GM23248 (cell line): Measurements from ENCODE around the gene SIGMAR1. TPM values are rescaled to one million over a fixed set of nuclear protein-coding genes. Genes with fewer than 3 reads are reported as not detected.

Experiments
- DNase-seq: peaks from one replicate; pipeline ENCODE4 v3.0.0-alpha.2; 2015
- H2AFZ ChIP-seq: fragments of 200-600 bp; sonication (generic); 2 replicates; pipeline ENCODE4 v1.6.1; 2016; ENCODE audit warnings: antibody characterized with exemption
- H3F3A ChIP-seq: fragments of 200-600 bp; sonication (generic); 2 replicates; pipeline ENCODE4 v1.6.1; 2016; ENCODE audit warnings: mild to moderate bottlenecking, antibody characterized with exemption, mixed run types; ENCODE audit not compliant: insufficient read depth
- H3K27ac ChIP-seq: fragments of 200-600 bp; sonication (generic); 2 replicates; pipeline ENCODE4 v1.5.1; 2016; ENCODE audit warnings: mild to moderate bottlenecking
- H3K27me3 ChIP-seq: fragments of 200-600 bp; sonication (generic); replicated peaks from 2 replicates; pipeline ENCODE4 v1.6.1; 2016; ENCODE audit warnings: mild to moderate bottlenecking; ENCODE audit not compliant: insufficient read depth
- H3K36me3 ChIP-seq: fragments of 200-600 bp; sonication (generic); 2 replicates; pipeline ENCODE4 v1.6.1; 2016; ENCODE audit warnings: low read depth, mild to moderate bottlenecking
- H3K4me1 ChIP-seq: fragments of 200-600 bp; sonication (generic); 2 replicates; pipeline ENCODE4 v1.6.1; 2016; ENCODE audit warnings: mild to moderate bottlenecking; ENCODE audit not compliant: insufficient read depth
- H3K4me2 ChIP-seq: fragments of 200-600 bp; sonication (generic); one replicate; pipeline ENCODE4 v1.6.1; 2016; ENCODE audit warnings: mild to moderate bottlenecking; ENCODE audit not compliant: unreplicated experiment
- H3K4me3 ChIP-seq: fragments of 200-600 bp; sonication (generic); 2 replicates; pipeline ENCODE4 v1.5.1; 2016; ENCODE audit warnings: mild to moderate bottlenecking
- H3K79me2 ChIP-seq: fragments of 200-600 bp; sonication (generic); 2 replicates; pipeline ENCODE4 v1.6.1; 2016; ENCODE audit warnings: mild to moderate bottlenecking; ENCODE audit not compliant: insufficient read depth
- H3K9ac ChIP-seq: fragments of 200-600 bp; sonication (generic); 2 replicates; pipeline ENCODE4 v1.6.1; 2016; ENCODE audit warnings: mild to moderate bottlenecking
- H3K9me2 ChIP-seq: fragments of 200-600 bp; sonication (generic); 2 replicates; pipeline ENCODE4 v1.6.1; 2016; ENCODE audit warnings: mixed run types, mild to moderate bottlenecking, moderate library complexity; ENCODE audit not compliant: insufficient read depth
- H3K9me3 ChIP-seq: fragments of 200-600 bp; sonication (generic); one replicate; pipeline ENCODE4 v1.6.1; 2017; ENCODE audit warnings: low read depth
- H4K20me1 ChIP-seq: fragments of 200-600 bp; sonication (generic); 2 replicates; pipeline ENCODE4 v1.6.0; 2016; ENCODE audit not compliant: insufficient read depth
- EZH2 ChIP-seq: fragments of 200-600 bp; sonication (generic); IDR thresholded peaks from 2 replicates; pipeline ENCODE4 v1.6.1; 2018; ENCODE audit warnings: antibody characterized with exemption, mild to moderate bottlenecking; ENCODE audit not compliant: insufficient read depth, poor library complexity, severe bottlenecking
- EZH2phosphoT487 ChIP-seq: fragments of 200-600 bp; sonication (generic); IDR thresholded peaks from 2 replicates; pipeline ENCODE4 v1.6.1; 2018; ENCODE audit warnings: antibody characterized with exemption, moderate library complexity, mild to moderate bottlenecking, low read depth; ENCODE audit not compliant: insufficient read depth
- WGBS, 2 experiments: methylation state at CpG; one replicate each; pipeline ENCODE4 v1.1.6; 2015 to 2017; ENCODE audit warnings: low lambda C conversion rate in 2 of 2, low coverage in 1 of 2; ENCODE audit errors: missing lambda C conversion rate in 2 of 2; 5-methylcytosine and 5-hydroxymethylcytosine counted together
- in situ Hi-C: fragments of 300-500 bp; cut with MboI; formaldehyde crosslinking; loops from 2 replicates; pipeline ENCODE4 v1.15.0; 2020
- polyA plus RNA-seq: library from polyadenylated mRNA; unstranded; fragments of >200 nt; fragmentation: Nextera tagmentation; extraction: Ambion mirVana; gene quantifications from 2 replicates; pipeline ENCODE4 v1.2.1, GENCODE V29; 2016
- total RNA-seq: library from RNA; depleted of rRNA; stranded (reverse); fragments of >200 nt; shearing (Covaris generic); gene quantifications from 2 replicates; pipeline ENCODE4 v1.2.3, GENCODE V29; 2014

The SIGMAR1 gene
- total and polyA plus RNA-seq, 2 experiments from 2014 or later: 138 to 142 TPM

DNA sequence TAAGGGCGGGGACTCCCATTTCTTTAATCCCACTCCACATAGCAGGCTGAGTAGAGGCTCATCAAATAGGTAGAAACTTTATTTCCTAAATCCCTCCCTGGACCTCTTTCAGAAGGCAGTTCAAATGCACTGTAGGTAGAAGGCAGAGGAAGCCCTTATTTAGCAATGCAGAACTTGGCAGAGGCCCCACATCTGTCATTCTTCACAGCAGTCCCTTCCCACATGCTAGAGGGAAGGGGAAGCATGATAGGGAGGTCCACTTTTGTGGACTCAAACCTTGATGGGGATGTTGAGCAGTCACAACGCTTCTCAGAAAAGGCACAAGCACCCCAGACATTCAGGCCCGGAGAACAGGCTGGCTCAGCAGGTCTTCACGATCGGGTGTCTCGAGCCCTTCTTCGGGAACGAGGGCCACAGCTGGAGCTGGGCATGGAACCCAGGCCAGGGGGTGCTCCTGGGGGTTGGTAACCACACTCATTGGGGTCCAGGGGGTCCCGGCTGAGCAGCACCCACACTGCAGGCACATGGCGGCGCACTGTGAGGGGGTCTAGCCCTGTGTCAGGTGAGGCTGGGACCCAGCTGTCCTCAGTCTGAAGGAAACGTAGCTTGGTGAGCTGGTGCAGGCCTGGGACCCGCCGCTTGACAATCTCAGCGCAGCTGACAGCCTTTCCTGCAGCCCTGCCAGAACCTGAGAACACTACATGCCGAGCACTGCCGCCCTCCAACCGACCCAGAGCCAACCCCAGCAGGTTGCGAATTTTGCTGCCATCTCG lies 27.0 kb downstream of the SIGMAR1 start:
- 93 to 95% methylated on average over 19 of the region's 20 CpGs for WGBS, 2 experiments
- in situ Hi-C loops: loop anchor here (25.0 kb wide), 1 partner anchor 98 kb away; the partner anchor contains the start of gene ENHO
- no peaks in the 10 kb centered on the region for H3K27me3 ChIP-seq
- peak overlapping the region; percentile 94; the same call in 1 of the 2 replicates for H3K9ac ChIP-seq
- H3K79me2 ChIP-seq: peaks cover 16% of the 10 kb centered on the region
- H3K9me3 ChIP-seq: no peaks in the 10 kb centered on the region
- peaks cover 14% of the 10 kb centered on the region; the same call in 1 of the 2 replicates for H3F3A ChIP-seq
- no peak overlapping the region for H2AFZ ChIP-seq
- H3K4me2 ChIP-seq: peak overlapping the region; percentile 78
- peak overlapping the region; percentile 94 for H3K4me3 ChIP-seq
- H3K9me2 ChIP-seq: no peaks in the 10 kb centered on the region
- TF ChIP-seq EZH2phosphoT487 (no peak), EZH2 (no peak)
- H4K20me1 ChIP-seq: no peaks in the 10 kb centered on the region
- H3K4me1 ChIP-seq: peaks cover 9% of the 10 kb centered on the region; the same call in 1 of the 2 replicates
- DNase-seq: no peak
- H3K27ac ChIP-seq: no peak overlapping the region
- H3K36me3 ChIP-seq: no peaks in the 10 kb centered on the region

- in situ Hi-C loops: loop anchor here (25.0 kb wide), 1 partner anchor 95 kb away; the partner anchor contains the start of gene ENHO
- Histone ChIP-seq H3K27ac (no peak overlapping the region), H2AFZ (no peak overlapping the region), H3K9me2 (no peaks in the 10 kb centered on the region), H3K4me1 (peaks cover 5% of the 10 kb centered on the region; the same call in 1 of the 2 replicates), H3F3A (no peaks in the 10 kb centered on the region), H3K36me3 (no peaks in the 10 kb centered on the region), H3K79me2 (peaks cover 16% of the 10 kb centered on the region), H3K27me3 (no peaks in the 10 kb centered on the region), H3K4me2 (no peak overlapping the region), H3K9me3 (no peaks in the 10 kb centered on the region), H3K4me3 (no peak overlapping the region), H4K20me1 (no peaks in the 10 kb centered on the region), H3K9ac (no peak overlapping the region)
- TF ChIP-seq EZH2phosphoT487: no peak
- no peak for TF ChIP-seq EZH2
- no peak for DNase-seq
- 66 to 85% methylated on average over 2 of the region's 2 CpGs for WGBS, 2 experiments
Measured at GRCh38 chr9:34607331-34607730, 30.3 kb downstream of the SIGMAR1 start.

DNA sequence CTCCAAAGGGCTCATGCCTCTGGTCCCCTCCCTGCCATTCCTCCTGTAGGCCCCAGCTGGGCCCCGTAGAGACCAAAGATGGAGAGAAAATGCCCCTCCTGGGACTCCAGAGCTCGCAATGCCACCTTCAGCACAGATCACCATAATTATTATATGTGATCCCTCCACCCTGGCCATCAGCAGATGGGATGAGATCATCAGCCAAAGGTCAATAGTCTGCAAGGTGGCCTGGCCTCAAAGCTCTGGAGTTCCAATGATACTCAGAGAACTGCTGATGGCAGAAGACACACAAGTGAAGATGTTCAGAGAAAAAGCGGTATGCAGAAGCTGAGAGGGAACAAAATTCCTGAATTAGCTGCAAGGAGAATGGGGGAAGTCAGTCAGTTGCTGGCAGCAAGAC lies 30.7 kb downstream of the SIGMAR1 start:
- 87 to 90% methylated on average over 3 of the region's 3 CpGs for WGBS, 2 experiments
- H3F3A ChIP-seq: no peaks in the 10 kb centered on the region
- in situ Hi-C loops: loop anchor here (25.0 kb wide), 1 partner anchor 95 kb away; the partner anchor contains the start of gene ENHO

GRCh38 chr9:34606190-34606589 lies 31.4 kb downstream of the SIGMAR1 start:
- in situ Hi-C loops: loop anchor here (25.0 kb wide), 1 partner anchor 94 kb away; the partner anchor contains the start of gene ENHO
- Histone ChIP-seq H3K27ac (no peak overlapping the region), H2AFZ (no peak overlapping the region), H3K27me3 (no peaks in the 10 kb centered on the region), H3K4me2 (no peak overlapping the region), H3K9ac (no peak overlapping the region), H3K4me3 (no peak overlapping the region), H3K9me2 (no peaks in the 10 kb centered on the region), H3K4me1 (peaks cover 4% of the 10 kb centered on the region; the same call in 1 of the 2 replicates), H3K36me3 (no peaks in the 10 kb centered on the region), H3F3A (no peaks in the 10 kb centered on the region), H3K9me3 (no peaks in the 10 kb centered on the region), H4K20me1 (no peaks in the 10 kb centered on the region), H3K79me2 (peaks cover 10% of the 10 kb centered on the region)
- TF ChIP-seq EZH2 (no peak), EZH2phosphoT487 (no peak)
- no peak for DNase-seq

More for the DNA sequence above, 30.7 kb downstream of the SIGMAR1 start:
- Histone ChIP-seq H3K9me2 (no peaks in the 10 kb centered on the region), H3K27me3 (no peaks in the 10 kb centered on the region), H3K4me2 (no peak overlapping the region), H3K79me2 (peaks cover 16% of the 10 kb centered on the region), H3K36me3 (no peaks in the 10 kb centered on the region), H2AFZ (no peak overlapping the region), H3K9ac (no peak overlapping the region), H4K20me1 (no peaks in the 10 kb centered on the region), H3K9me3 (no peaks in the 10 kb centered on the region), H3K4me3 (no peak overlapping the region), H3K27ac (no peak overlapping the region), H3K4me1 (peaks cover 5% of the 10 kb centered on the region; the same call in 1 of the 2 replicates)
- no peak for DNase-seq
- no peak for TF ChIP-seq EZH2
- no peak for TF ChIP-seq EZH2phosphoT487
